GM21423 (cell line): ENCODE measurements around the gene ALDH8A1.

Source experiments
- ATAC-seq: cut with Tn5 transposase; IDR thresholded peaks from one replicate; pipeline ENCODE4 v1.9.1; 2021; ENCODE audit warnings: mild to moderate bottlenecking, moderate library complexity; ENCODE audit not compliant: unreplicated experiment

Gene ALDH8A1

GRCh38 chr6:134873500-134874388, 76.2 kb downstream of the ALDH8A1 start:
- ATAC-seq = peak; percentile 56

DNA sequence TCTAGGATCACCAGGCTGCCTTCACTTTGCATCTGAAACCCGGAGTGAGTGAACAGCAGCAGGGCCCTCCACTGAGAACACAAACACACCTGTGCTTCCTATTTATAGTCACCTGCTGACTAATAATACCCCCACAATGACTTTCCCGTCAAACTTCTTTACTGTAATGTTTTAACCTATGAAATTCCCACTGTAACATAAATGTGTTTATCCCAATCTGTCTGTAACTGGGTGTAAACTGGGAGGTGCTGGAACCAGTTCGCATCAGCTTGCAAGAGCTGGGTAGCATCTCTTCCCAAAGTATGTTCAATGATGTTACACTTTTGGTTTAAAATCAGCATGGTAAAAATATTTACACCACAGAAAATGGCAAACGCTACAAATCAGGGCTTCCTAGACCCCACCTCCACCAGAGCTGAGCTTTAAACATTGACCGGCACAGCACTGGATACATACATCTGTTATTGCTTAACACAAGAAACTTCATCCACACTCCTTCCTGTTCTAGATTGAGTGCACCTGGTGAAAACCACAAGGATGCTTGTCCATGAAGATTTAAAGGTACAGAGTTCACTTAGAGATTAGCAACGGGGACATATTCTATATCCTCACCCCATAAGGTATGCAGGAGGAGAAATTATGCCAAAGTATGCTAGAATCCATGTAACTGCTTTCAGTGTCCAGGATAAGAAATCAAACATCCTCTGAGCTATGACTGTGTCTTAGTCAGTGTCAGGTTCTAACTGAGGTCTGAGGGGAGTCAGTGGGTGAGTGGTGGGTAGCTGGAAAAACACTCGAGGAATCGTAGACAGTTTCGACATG, 79.0 kb downstream of the ALDH8A1 start:
- peak; percentile 79 for ATAC-seq

DNA sequence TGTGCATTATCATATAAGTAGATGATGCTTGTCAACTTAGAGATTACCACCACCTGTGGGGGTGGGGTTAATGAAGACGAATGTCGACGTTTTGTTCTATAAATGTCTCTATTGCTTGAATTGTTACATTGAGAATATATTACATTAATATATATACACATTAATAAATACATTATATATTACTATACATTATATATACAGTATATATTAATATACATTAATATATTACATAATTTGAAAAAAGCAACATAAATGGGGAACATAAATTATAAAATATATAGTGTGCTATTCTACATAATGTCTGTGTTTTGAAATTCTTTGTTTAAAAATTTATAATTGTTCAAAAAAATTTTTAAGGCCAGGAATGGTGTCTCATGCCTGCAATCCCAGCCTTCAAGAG, 81.1 kb downstream of the ALDH8A1 start:
- ATAC-seq = no peak
